Astrocyte of the spinal cord (primary cell): ENCODE data around the gene ATP9B.

Experiments used
- DNase-seq: peaks from one replicate; pipeline ENCODE4 v3.0.0; 2011; ENCODE audit warnings: low read depth, low spot score
- H3K4me3 ChIP-seq: 2 replicates; pipeline ENCODE4 v1.5.1; 2011; ENCODE audit warnings: low read depth, mild to moderate bottlenecking, low read length, moderate library complexity
- CTCF ChIP-seq: IDR thresholded peaks from 2 replicates; pipeline ENCODE4 v1.5.1; 2012; ENCODE audit warnings: low read depth, mild to moderate bottlenecking, low read length, inconsistent platforms
- in situ Hi-C: cut with HindIII; loops from 2 replicates; pipeline ENCODE4 v1.10.0; 2017; ENCODE audit warnings: low sequenced_read_pairs

Gene ATP9B

GRCh38 chr18:79425569-79425886 is 356.3 kb downstream of the ATP9B start:
- no peak for DNase-seq
- in situ Hi-C loops, result no loop called here
- H3K4me3 ChIP-seq, result no peak overlapping the region
- no peak for TF ChIP-seq CTCF

GRCh38 chr18:79426376-79427300 is 357.4 kb downstream of the ATP9B start:
- no peak for DNase-seq
- in situ Hi-C loops, result no loop called here
- TF ChIP-seq CTCF, result no peak
- H3K4me3 ChIP-seq, result no peak overlapping the region

- H3K4me3 ChIP-seq, result no peak overlapping the region
- in situ Hi-C loops, result no loop called here
- TF ChIP-seq CTCF, result no peak
- no peak for DNase-seq
Observed at GRCh38 chr18:79427368-79428225, 358.4 kb downstream of the ATP9B start.
